GM12878 (cell line): ENCODE data around the gene OSBP. TPM values are rescaled to one million over a fixed set of nuclear protein-coding genes. Genes with fewer than 3 reads are reported as not detected.

Experiments
- ATAC-seq: fragments of 200-7000 bp; cut with Tn5 transposase; 3 replicates; pipeline ENCODE4 v1.9.1; 2020; ENCODE audit warnings: mild to moderate bottlenecking, moderate library complexity
- BruUV-seq: library from RNA; stranded (reverse); fragments of 400-500 nt; replicated peaks from 2 replicates; lab custom pipeline; 2021; lab: Mats Ljungman, UMichigan
- CTCF ChIA-PET: fragments of 300-600 bp; sonication (Branson Sonifier 250); formaldehyde crosslinking; extraction: SDS; loops from one replicate; lab custom pipeline; 2021; ENCODE audit warnings: inconsistent platforms; lab: Yijun Ruan, JAX
- POLR2A ChIA-PET: fragments of 350-600 bp; formaldehyde crosslinking; extraction: SDS; loops from one replicate; lab custom pipeline; 2021; ENCODE audit warnings: inconsistent platforms; lab: Charles Lee
- RAD21 ChIA-PET: fragments of 300-600 bp; sonication (Branson Sonifier 250); formaldehyde crosslinking; loops from one replicate; lab custom pipeline; 2023; ENCODE audit warnings: antibody characterized with exemption; ENCODE audit not compliant: unreplicated experiment; lab: Charles Lee
- SMC1A ChIA-PET: fragments of 300-600 bp; sonication (Branson Sonifier 250); formaldehyde crosslinking; loops from one replicate; lab custom pipeline; 2023; ENCODE audit not compliant: unreplicated experiment, uncharacterized antibody; lab: Charles Lee
- DNase-seq: peaks from one replicate; pipeline ENCODE4 v3.0.0-alpha.2; 2011; ENCODE audit warnings: low read depth, low spot score
- FAIRE-seq: peaks from 3 replicates; lab custom pipeline; 2011; peaks lifted over from hg19 to GRCh38; lab: Jason Lieb, UNC
- H2AFZ ChIP-seq: 2 replicates; pipeline ENCODE4 v1.6.0; 2011; ENCODE audit warnings: low read depth, low read length, control low read depth; ENCODE audit not compliant: control insufficient read depth
- H3K27ac ChIP-seq: 2 replicates; pipeline ENCODE4 v1.5.1; 2011; ENCODE audit warnings: control low read depth; ENCODE audit not compliant: control insufficient read depth, insufficient read depth
- H3K27me3 ChIP-seq, 2 experiments: replicated peaks in 1 of 2; 2 replicates each; pipeline versions ENCODE4 v1.6.0 to v1.6.1; 2011; ENCODE audit warnings: low read length in 1 of 2; ENCODE audit not compliant: control insufficient read depth in 2 of 2, insufficient read depth in 2 of 2
- H3K36me3 ChIP-seq, 2 experiments: 2 replicates each; pipeline ENCODE4 v1.5.1; 2011; ENCODE audit warnings: low read length in 1 of 2; ENCODE audit not compliant: control insufficient read depth in 2 of 2, insufficient read depth in 2 of 2
- H3K4me1 ChIP-seq: 2 replicates; pipeline ENCODE4 v1.6.1; 2011; ENCODE audit warnings: mild to moderate bottlenecking, low read length, moderate library complexity, mixed read lengths; ENCODE audit not compliant: control insufficient read depth, insufficient read depth
- H3K4me2 ChIP-seq: 2 replicates; pipeline ENCODE4 v1.6.0; 2011; ENCODE audit warnings: control low read depth; ENCODE audit not compliant: control insufficient read depth, insufficient read depth
- H3K4me3 ChIP-seq: fragments of 200-600 bp; sonication (generic); 2 replicates; pipeline ENCODE4 v1.5.1; 2016
- H3K79me2 ChIP-seq: 2 replicates; pipeline ENCODE4 v1.6.0; 2011; ENCODE audit warnings: low read length; ENCODE audit not compliant: control insufficient read depth, insufficient read depth
- H3K9ac ChIP-seq: 2 replicates; pipeline ENCODE4 v1.8.0; 2011; ENCODE audit warnings: low read length, control low read depth, mixed read lengths; ENCODE audit not compliant: control insufficient read depth, insufficient read depth
- H3K9me3 ChIP-seq: replicated peaks from 3 replicates; pipeline ENCODE4 v1.5.1; 2011; ENCODE audit warnings: mild to moderate bottlenecking, low read length; ENCODE audit not compliant: control insufficient read depth, insufficient read depth
- H4K20me1 ChIP-seq: 2 replicates; pipeline ENCODE4 v1.6.0; 2011; ENCODE audit not compliant: control insufficient read depth, insufficient read depth
- ATF2 ChIP-seq: IDR thresholded peaks from 2 replicates; pipeline ENCODE4 v1.6.1; 2012; ENCODE audit warnings: low read length, inconsistent platforms
- CHD4 ChIP-seq: fragments of 200-600 bp; sonication (generic); IDR thresholded peaks from 2 replicates; pipeline ENCODE4 v1.6.1; 2016; ENCODE audit warnings: mild to moderate bottlenecking
- EED ChIP-seq: sonication (generic); IDR thresholded peaks from 2 replicates; pipeline ENCODE4 v1.6.1; 2016; ENCODE audit warnings: antibody characterized with exemption, low read depth
- HDGF ChIP-seq: fragments of 450-650 bp; IDR thresholded peaks from 2 replicates; pipeline ENCODE4 v1.6.1; 2016; ENCODE audit warnings: antibody characterized with exemption
- POLR2A ChIP-seq: IDR thresholded peaks from 2 replicates; pipeline ENCODE4 v1.6.1; 2011; ENCODE audit warnings: low read depth, mild to moderate bottlenecking, low read length
- POU2F2 ChIP-seq: IDR thresholded peaks from 3 replicates; pipeline ENCODE4 v1.6.1; 2011; ENCODE audit warnings: low read depth, mild to moderate bottlenecking, low read length, borderline replicate concordance
- TAF1 ChIP-seq: IDR thresholded peaks from 2 replicates; pipeline ENCODE4 v1.6.1; 2011; ENCODE audit warnings: mild to moderate bottlenecking, low read depth, low read length, borderline replicate concordance
- WGBS: methylation state at CpG from one replicate; pipeline ENCODE4 v1.1.6; 2016; ENCODE audit warnings: low lambda C conversion rate; ENCODE audit not compliant: insufficient replicate concordance, insufficient coverage; ENCODE audit errors: missing lambda C conversion rate; 5-methylcytosine and 5-hydroxymethylcytosine counted together
- in situ Hi-C: fragments of 300-500 bp; cut with MboI; formaldehyde crosslinking; loops from 9 replicates; pipeline ENCODE4 v1.14.3; 2018; ENCODE audit warnings: mixed read lengths
- intact Hi-C: fragments of 100-400 bp; cut with micrococcal nuclease; formaldehyde crosslinking; loops from one replicate; pipeline ENCODE4 v1.14.2; 2022; ENCODE audit not compliant: unreplicated experiment
- polyA plus RNA-seq, 11 experiments: library from polyadenylated mRNA; depleted of rRNA in 4 of 11; unstranded in 6 of 11; stranded (reverse) in 5 of 11; fragments of >200 nt; fragmentation: Nextera tagmentation in 4 of 11; fragmentation: Illumina TruSeq in 1 of 11; extraction: Ambion mirVana in 4 of 11; extraction: Trizol in 1 of 11; gene quantifications; 1 replicate in 1 of 11; 2 replicates in 10 of 11; pipeline versions ENCODE4 v1.2.1 to v1.2.3, GENCODE V29; 2011 to 2016; ENCODE audit warnings: inconsistent platforms in 2 of 11, missing spikeins in 2 of 11, low read depth in 1 of 11
- total RNA-seq, 4 experiments: library from RNA; depleted of rRNA in 3 of 4; stranded (reverse); fragments of >200 nt in 3 of 4; fragmentation: Illumina TruSeq in 1 of 4; extraction: Trizol in 1 of 4; gene quantifications; 2 replicates each; pipeline versions ENCODE4 v1.2.1 to v1.2.3, GENCODE V29; 2013 to 2021
- TF ChIP-seq, protein P1 (sequence below): IDR thresholded peaks from 2 replicates; pipeline ENCODE4 v1.6.1; 2011; ENCODE audit warnings: low read depth, low read length, improper control_type of control experiment, borderline replicate concordance

OSBP gene
- total and polyA plus RNA-seq, 10 of the 15 experiments (the other 5 are each of a cell fraction or from before 2014, with no cell fraction given), result 5.9 to 41.2 (median 21.7) TPM

- DNase-seq, result no peak
- H3K9ac ChIP-seq, result peak overlapping the region; percentile 31; the same call in 1 of the 2 replicates
- 69% methylated on average over 17 of the region's 17 CpGs for WGBS
- no peak for FAIRE-seq
- no peak overlapping the region for H3K27ac ChIP-seq
- no TSS peak for BruUV-seq
- ATAC-seq, result no peak
- ChIA-PET POLR2A (interaction anchor here (1.0 to 3.5 kb wide), 3 partner anchors 10 to 60 kb away, joined by 4 to 12 read pairs (median 4); partner anchors contain the start of gene OSBP), CTCF (interaction anchor here (0.7 to 2.9 kb wide), 2 partner anchors 11 to 113 kb away, joined by 3 to 14 read pairs; partner anchors contain the start of gene PATL1), SMC1A (interaction anchor here (0.6 to 4.8 kb wide), 5 partner anchors 10 to 332 kb away, joined by 4 to 21 read pairs (median 5); partner anchors contain the start of gene OSBP), RAD21 (interaction anchor here (0.7 to 3.4 kb wide), 4 partner anchors 11 to 113 kb away, joined by 4 to 15 read pairs (median 4); partner anchors contain the start of gene PATL1)
- H2AFZ ChIP-seq, result peak overlapping the region; percentile 70
- no peaks in the 10 kb centered on the region for H3K27me3 ChIP-seq
- no peak for TF ChIP-seq TAF1
- TF ChIP-seq EED, result peak; percentile 32; the same call in 1 of the 2 replicates
- H4K20me1 ChIP-seq, result no peaks in the 10 kb centered on the region
- in situ Hi-C loops, result loop anchor here (5.0 to 10.0 kb wide), 5 partner anchors 341 to 981 kb away; partner anchors contain the start of genes DTX4, LPXN, MPEG1 and MS4A6A
- no peaks in the 10 kb centered on the region for H3K9me3 ChIP-seq
- H3K4me3 ChIP-seq, result peak overlapping the region; percentile 64
- H3K4me2 ChIP-seq, result peak overlapping the region; percentile 79
- intact Hi-C loops, result loop anchor here (5.0 to 10.0 kb wide), 4 partner anchors 257 to 1888 kb away; partner anchors contain the start of genes LPXN, MRPL16, ZDHHC5 and ZFP91
- no peaks in the 10 kb centered on the region for H3K79me2 ChIP-seq
- peaks cover 4% of the 10 kb centered on the region; the same call in 1 of the 2 replicates for H3K4me1 ChIP-seq
- H3K36me3 ChIP-seq, result no peaks in the 10 kb centered on the region
These were observed 59.9 kb downstream of the OSBP start for GRCh38 chr11:59555601-59556114.

DNA sequence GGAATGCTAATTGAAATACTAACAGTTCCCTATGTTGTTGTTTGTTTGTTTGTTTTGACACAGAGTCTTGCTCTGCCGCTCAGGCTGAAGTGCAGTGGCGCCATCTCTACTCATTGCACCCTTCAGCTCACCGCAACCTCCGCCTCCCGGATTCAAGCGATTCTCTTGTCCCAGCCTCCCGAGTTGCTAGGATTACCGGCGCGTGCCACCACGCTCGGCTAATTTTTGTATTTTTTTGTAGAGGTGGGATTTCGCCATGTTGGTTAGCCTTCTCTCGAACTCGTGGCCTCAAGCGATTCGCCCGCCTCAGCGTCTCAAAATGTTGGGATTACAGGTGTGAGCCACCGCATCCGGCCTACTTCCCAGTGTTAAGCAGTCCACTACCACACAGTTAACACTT lies 62.3 kb downstream of the OSBP start:
- Histone ChIP-seq H3K36me3 (no peaks in the 10 kb centered on the region), H3K79me2 (no peaks in the 10 kb centered on the region), H3K27me3 (no peaks in the 10 kb centered on the region), H3K9ac (no peak overlapping the region), H3K4me2 (no peak overlapping the region), H3K4me1 (no peaks in the 10 kb centered on the region), H3K27ac (no peak overlapping the region), H3K4me3 (no peak overlapping the region), H2AFZ (no peak overlapping the region), H3K9me3 (no peaks in the 10 kb centered on the region), H4K20me1 (no peaks in the 10 kb centered on the region)
- DNase-seq (no peak), ATAC-seq (no peak), FAIRE-seq (no peak)
- ChIA-PET POLR2A (no interaction called here), CTCF (no interaction called here), SMC1A (interaction anchor here (1.0 kb wide), 2 partner anchors 13 to 16 kb away, joined by 3 read pairs; no protein-coding TSS in a partner anchor), RAD21 (no interaction called here)
- TF ChIP-seq POLR2A (no peak), HDGF (no peak), ATF2 (no peak), POU2F2 (no peak), CHD4 (no peak)
- TF ChIP-seq, protein P1, sequence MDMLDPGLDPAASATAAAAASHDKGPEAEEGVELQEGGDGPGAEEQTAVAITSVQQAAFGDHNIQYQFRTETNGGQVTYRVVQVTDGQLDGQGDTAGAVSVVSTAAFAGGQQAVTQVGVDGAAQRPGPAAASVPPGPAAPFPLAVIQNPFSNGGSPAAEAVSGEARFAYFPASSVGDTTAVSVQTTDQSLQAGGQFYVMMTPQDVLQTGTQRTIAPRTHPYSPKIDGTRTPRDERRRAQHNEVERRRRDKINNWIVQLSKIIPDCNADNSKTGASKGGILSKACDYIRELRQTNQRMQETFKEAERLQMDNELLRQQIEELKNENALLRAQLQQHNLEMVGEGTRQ, result no peak
- WGBS, result 92% methylated on average over 21 of the region's 21 CpGs
- intact Hi-C loops, result loop anchor here (5.0 to 10.0 kb wide), 3 partner anchors 64 to 979 kb away; partner anchors contain the start of genes LPXN, OSBP and ZFP91
- no TSS peak for BruUV-seq
- in situ Hi-C loops, result loop anchor here (5.0 to 10.0 kb wide), 5 partner anchors 114 to 979 kb away; partner anchors contain the start of genes DTX4, LPXN, MPEG1 and MS4A6A
